Skeletal muscle cell (primary cell): ENCODE data around the gene HERC6.
"Not testable (repeated sequence)": the region's sequence is repeated elsewhere in the genome, so short reads cannot be mapped to it uniquely, and the experiment has no call there.

ENCODE experiments used
- DNase-seq: peaks from one replicate; pipeline ENCODE4 v3.0.0-alpha.2; 2010; ENCODE audit warnings: low read depth
- H3K4me3 ChIP-seq: 2 replicates; pipeline ENCODE4 v1.5.1; 2011; ENCODE audit warnings: low read depth, mild to moderate bottlenecking, control low read depth, low read length, moderate library complexity

Gene HERC6

DNA sequence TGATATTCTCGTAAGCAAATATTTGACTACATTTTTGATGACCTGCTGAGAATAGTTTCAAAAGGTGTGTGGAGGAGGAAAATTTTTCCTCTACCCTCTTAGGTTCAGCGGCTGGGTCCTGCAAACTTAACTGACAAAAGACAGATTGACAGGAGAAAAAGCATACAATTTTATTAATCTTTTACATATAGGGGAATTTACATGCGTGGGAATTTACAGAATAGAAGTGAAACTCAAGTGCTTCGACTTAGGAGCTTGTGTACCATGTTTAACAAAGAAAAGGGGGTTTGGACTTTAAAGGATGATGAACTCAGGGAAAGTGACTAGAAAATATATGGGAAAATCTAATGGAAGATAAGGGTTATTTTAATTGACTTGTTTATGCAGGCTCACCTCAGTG, 2.5 kb downstream of the HERC6 start:
- DNase-seq = no peak
- H3K4me3 ChIP-seq = no peak overlapping the region

DNA sequence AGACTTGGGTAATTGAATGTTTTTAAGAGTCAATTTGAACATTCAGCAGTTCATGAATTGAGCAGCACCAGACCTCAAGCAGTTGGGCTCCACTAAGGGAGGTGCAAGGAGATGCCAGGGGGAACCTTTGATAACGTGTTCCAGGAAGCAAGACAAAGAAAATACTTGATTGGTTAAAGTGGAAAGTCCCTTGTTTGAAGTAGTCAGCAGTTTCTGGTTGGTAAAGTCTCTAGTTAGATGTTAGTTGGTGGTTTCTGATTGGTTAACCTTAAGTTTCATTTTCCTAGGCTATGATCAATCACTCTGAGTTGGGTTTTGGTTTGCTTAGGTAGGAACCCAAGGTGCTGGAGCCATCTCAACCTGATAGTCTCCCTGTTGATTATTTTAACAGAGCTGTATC, 4.0 kb downstream of the HERC6 start:
- no peak overlapping the region for H3K4me3 ChIP-seq
- no peak for DNase-seq

DNA sequence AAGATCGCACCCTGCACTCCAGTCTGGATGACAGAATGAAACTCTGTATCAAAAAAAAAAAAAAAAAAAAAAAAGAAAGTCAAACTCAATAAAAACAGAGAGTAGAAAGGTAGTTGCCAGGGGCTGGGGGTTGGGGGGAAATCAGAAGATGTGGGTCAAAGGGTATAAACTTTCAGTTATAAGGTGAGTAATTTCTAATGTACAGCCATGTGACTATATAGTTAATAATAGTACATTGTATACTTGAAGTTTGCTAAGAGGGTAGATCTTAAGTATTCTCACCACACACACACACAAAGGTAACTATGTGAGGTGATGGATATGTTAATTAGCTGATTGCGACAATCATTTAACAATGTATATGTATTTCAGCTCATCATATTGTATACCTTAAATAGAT, 11.5 kb downstream of the HERC6 start:
- DNase-seq = no peak
- no peak overlapping the region for H3K4me3 ChIP-seq

- H3K4me3 ChIP-seq = no peak overlapping the region
- no peak for DNase-seq
Measured at GRCh38 chr4:88391703-88392102, 13.1 kb downstream of the HERC6 start.

- H3K4me3 ChIP-seq = no peak overlapping the region
- no peak for DNase-seq
Measured at GRCh38 chr4:88396681-88397080, 18.0 kb downstream of the HERC6 start.

GRCh38 chr4:88398381-88398780, 19.7 kb downstream of the HERC6 start:
- no peak overlapping the region for H3K4me3 ChIP-seq
- DNase-seq = no peak

DNA sequence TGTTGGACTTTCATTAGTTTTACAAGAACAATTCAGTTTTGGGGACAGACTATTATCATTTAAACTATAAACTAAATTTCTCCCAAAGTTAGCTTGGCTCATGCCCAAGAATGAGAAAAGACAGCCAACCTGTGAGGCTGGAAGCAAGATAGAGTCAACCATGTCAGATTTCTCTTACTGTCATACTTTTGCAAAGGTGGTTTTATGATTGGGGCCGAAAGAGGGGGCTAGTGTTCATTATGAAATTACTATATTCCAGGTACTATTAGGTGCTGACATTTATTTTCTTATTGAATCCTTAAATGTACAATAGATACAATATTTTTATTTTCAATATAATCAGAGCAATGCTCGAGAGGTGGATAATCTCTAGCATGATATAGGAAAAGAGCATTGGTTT, 30.6 kb downstream of the HERC6 start:
- no peak for DNase-seq
- H3K4me3 ChIP-seq = no peak overlapping the region

DNA sequence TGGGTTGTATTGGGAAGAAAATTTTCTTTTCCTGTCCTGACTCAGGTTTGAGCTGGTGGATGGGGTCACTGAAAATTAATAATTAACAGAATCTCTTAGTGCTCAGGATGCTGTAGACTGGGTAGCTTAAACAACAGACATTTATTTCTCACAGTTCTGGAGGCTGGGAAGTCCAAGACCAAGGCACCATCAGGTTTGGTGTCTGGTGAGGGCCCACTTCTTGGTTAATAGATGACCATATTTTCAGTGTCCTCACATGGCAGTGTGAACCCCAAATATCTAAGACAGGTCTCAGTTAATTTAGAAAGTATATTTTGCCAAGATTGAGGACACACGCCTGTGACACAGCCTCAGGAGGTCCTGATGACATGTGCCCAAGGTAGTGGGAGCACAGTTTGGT, 31.1 kb downstream of the HERC6 start:
- no peak for DNase-seq
- H3K4me3 ChIP-seq = no peak overlapping the region

DNA sequence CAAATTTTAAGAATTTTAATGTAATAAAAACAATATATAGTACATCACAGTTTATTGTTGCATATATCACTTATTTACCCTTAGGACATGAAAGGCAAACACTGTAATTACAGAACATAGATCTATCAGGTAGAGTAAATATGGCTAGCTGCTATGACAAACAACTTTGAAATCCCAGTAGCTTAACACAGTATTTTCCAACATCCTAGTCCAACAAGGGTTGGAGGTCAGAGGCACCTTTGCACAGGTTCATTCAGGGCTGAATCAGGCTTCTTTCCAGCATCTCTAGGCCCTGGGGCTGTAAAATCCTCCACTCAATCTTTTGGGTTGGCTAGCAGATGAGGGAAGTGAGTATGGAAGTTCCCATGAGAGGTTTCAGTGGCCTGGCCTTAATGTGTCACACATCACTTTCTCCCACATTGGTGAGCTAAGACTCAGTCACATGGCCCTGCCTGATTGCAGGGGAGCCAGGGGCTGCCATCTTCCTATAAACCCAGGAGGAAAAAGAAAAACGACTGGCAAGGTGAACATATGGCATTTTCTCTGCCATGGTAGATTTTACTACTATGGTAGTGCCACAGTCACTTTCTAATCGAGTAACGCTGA, 32.9 kb downstream of the HERC6 start:
- no peak for DNase-seq
- no peak overlapping the region for H3K4me3 ChIP-seq

GRCh38 chr4:88413801-88414200, 35.1 kb downstream of the HERC6 start:
- DNase-seq = no peak
- H3K4me3 ChIP-seq = no peak overlapping the region

DNA sequence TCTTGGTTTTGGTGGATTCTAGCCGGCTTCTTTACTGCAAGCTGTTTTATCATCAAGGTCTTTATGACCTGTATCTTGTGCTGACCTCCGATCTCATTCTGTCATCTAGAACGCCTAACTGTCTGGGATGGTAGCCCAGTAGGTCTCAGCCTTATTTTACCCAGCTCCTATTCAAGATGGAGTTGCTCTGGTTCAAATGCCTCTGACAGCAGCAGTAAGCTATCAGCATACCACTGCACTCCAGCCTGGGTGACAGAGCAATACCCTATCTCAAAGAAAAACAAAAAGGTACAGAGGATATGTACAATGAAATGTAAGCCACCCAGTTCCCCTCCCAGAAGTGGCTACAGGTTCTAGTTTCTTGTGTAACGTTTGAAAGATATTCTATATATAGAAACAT, 36.1 kb downstream of the HERC6 start:
- H3K4me3 ChIP-seq = no peak overlapping the region
- DNase-seq = no peak

DNA sequence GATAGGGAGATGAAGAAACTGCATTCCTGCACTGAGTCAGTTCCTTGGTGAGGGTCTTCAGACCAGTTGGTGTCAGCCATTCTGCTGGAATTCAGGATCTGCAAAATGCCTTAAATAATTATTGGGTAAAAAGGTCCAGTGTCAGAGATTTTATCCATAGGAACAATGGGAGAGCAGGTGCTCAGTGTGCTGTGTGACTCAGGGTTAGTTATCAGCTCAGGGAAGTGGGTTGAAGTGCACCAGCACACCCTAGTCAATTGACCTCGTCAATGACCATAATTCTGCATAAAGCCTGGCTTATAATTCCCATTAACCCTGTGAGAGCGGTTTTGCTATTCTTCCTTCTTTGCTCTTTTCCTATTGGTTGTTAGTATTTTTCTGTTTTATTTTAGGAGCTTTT, 37.3 kb downstream of the HERC6 start:
- no peak for DNase-seq

DNA sequence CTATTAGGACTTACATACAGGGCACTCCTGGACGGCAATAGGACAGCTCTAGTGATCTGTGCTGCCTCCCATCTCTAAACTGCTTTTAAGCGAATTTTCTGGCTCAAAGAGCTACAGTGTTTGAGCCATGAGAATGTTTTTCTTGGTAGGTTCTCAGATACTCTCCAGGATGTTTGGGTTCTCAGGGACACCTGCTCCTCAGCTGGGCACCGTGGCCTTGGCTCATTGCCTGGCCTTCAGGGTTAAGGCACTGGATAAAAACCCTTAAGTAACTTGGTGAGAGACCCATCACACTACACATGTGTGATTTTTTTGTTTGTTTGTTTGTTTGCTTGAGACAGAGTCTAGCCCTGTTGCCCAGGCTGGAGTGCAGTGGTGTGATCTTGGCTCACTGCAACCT, 39.8 kb downstream of the HERC6 start:
- no peak overlapping the region for H3K4me3 ChIP-seq
- DNase-seq = no peak

More for the DNA sequence above, 37.3 kb downstream of the HERC6 start:
- no peak overlapping the region for H3K4me3 ChIP-seq

GRCh38 chr4:88419874-88420273, 41.2 kb downstream of the HERC6 start:
- DNase-seq = no peak
- H3K4me3 ChIP-seq = no peak overlapping the region

DNA sequence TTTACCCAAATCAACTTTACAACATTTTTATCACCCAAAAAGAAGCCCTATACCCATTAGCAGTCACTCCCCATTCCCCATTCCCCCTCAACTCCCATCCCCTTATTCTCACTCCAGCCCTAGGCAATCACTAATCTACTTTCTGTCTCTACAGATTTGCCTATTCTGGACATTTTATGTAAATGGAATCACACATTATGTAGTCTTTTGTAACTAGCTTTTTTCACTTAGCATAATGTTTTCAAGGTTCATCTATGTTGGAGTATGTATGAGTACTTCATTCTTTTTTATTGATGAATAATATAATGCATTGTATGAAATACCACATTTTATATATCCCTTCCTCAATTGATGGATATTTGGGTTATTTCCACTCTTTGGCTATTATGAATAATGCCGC, 42.2 kb downstream of the HERC6 start:
- DNase-seq = no peak
- H3K4me3 ChIP-seq = no peak overlapping the region

- DNase-seq = no peak
- H3K4me3 ChIP-seq = no peak overlapping the region
Measured at GRCh38 chr4:88422403-88422802, 43.8 kb downstream of the HERC6 start.

DNA sequence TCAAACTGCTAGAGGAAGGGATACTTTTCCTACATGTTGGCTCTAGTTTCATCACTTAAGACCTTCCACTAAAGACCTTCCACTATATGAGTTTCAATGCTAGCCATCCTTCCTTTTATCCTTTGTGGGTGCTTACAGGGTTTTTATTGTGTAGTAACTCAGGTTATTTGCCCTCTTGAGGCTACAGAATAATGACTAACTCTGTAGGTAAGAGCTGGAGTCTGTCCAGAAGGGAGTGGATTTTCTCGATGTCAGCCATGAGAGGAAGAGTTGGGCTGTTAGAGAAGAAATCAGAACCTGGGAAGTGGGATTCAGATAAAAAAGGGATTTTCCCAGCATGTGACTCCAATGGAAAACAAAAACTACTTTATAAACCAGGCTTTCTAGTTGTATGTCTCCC, 50.7 kb downstream of the HERC6 start:
- no peak overlapping the region for H3K4me3 ChIP-seq
- no peak for DNase-seq

GRCh38 chr4:88435987-88436693, 57.5 kb downstream of the HERC6 start:
- no peak for DNase-seq
- H3K4me3 ChIP-seq = no peak overlapping the region

GRCh38 chr4:88437873-88438272, 59.2 kb downstream of the HERC6 start:
- H3K4me3 ChIP-seq, DNase-seq: not testable (repeated sequence)

- DNase-seq = no peak
- H3K4me3 ChIP-seq = no peak overlapping the region
Measured at GRCh38 chr4:88439161-88439760, 60.6 kb downstream of the HERC6 start.

GRCh38 chr4:88440146-88440545, 61.5 kb downstream of the HERC6 start:
- DNase-seq = no peak
- H3K4me3 ChIP-seq = no peak overlapping the region
